ENCODE measurements around the gene ZNF620.
"Not testable (repeated sequence)": the region's sequence is repeated elsewhere in the genome, so short reads cannot be mapped to it uniquely, and the experiment has no call there.

Gene ZNF620

GRCh38 chr3:40504636-40505430, 1.0 kb upstream of the ZNF620 start:
- no peak for DNase-seq

GRCh38 chr3:40511031-40511718, 5.3 kb downstream of the ZNF620 start:
- DNase-seq = no peak

GRCh38 chr3:40516201-40516600, 10.4 kb downstream of the ZNF620 start:
- DNase-seq = no peak

GRCh38 chr3:40518067-40518466, 12.2 kb downstream of the ZNF620 start:
- DNase-seq = no peak

- no peak for DNase-seq
Observed at GRCh38 chr3:40518848-40519247, 13.0 kb downstream of the ZNF620 start.

- DNase-seq = no peak
Observed at GRCh38 chr3:40521254-40521653, 15.4 kb downstream of the ZNF620 start.

- no peak for DNase-seq
Observed at GRCh38 chr3:40523781-40524180, 17.9 kb downstream of the ZNF620 start.

- no peak for DNase-seq
Observed at GRCh38 chr3:40524222-40524567, 18.4 kb downstream of the ZNF620 start.

- peak; percentile 30 for DNase-seq
Observed at GRCh38 chr3:40524568-40525285, 18.9 kb downstream of the ZNF620 start, which contains the start of gene ZNF621. Gene ZNF621 (plus strand): TSS chr3:40524960. CDS start chr3:40525841, 881 bp downstream.

GRCh38 chr3:40528426-40528825, 22.6 kb downstream of the ZNF620 start:
- DNase-seq = no peak

GRCh38 chr3:40532252-40532651, 26.4 kb downstream of the ZNF620 start:
- no peak for DNase-seq

GRCh38 chr3:40534283-40534682, 28.4 kb downstream of the ZNF620 start:
- DNase-seq = no peak

GRCh38 chr3:40546816-40547215, 41.0 kb downstream of the ZNF620 start:
- DNase-seq = no peak

GRCh38 chr3:40550167-40550566, 44.3 kb downstream of the ZNF620 start:
- DNase-seq = no peak

- DNase-seq = no peak
Observed at GRCh38 chr3:40557575-40558161, 51.8 kb downstream of the ZNF620 start.

GRCh38 chr3:40562482-40562881, 56.6 kb downstream of the ZNF620 start:
- DNase-seq = not testable (repeated sequence)

GRCh38 chr3:40565629-40566028, 59.8 kb downstream of the ZNF620 start:
- not testable (repeated sequence) for DNase-seq

GRCh38 chr3:40566694-40567093, 60.9 kb downstream of the ZNF620 start:
- no peak for DNase-seq

All from NCI-H446 treated with DMSO at 0.1 percent for 48 hours (cell line).